HEK293 (cell line): Measurements from ENCODE around the gene TLR9.
A peak's percentile ranks its signal among the peaks of the same experiment; 100 is the strongest.

ENCODE experiments used
- CTCF ChIA-PET: fragments of 350-600 bp; formaldehyde crosslinking; extraction: SDS; loops from one replicate; lab custom pipeline; 2021; ENCODE audit warnings: antibody characterized with exemption; lab: Yijun Ruan, JAX
- POLR2A ChIA-PET: fragments of 300-600 bp; formaldehyde crosslinking; extraction: SDS; loops from one replicate; lab custom pipeline; 2020; ENCODE audit warnings: antibody characterized with exemption, inconsistent platforms; lab: Yijun Ruan, JAX
- H3K27ac ChIP-seq: fragments of 200-500 bp; sonication (Bioruptor generic); 2 replicates; pipeline ENCODE4 v1.5.1; 2014; ENCODE audit warnings: low read depth, low read length, control low read depth, inconsistent platforms; ENCODE audit errors: extremely low read depth
- H3K36me3 ChIP-seq, 2 experiments: fragments of 200-500 bp in 1 of 2; sonication (Bioruptor generic) in 1 of 2; 1 replicate in 1 of 2; 2 replicates in 1 of 2; pipeline ENCODE4 v1.5.1; 2014 to 2017; ENCODE audit warnings: inconsistent platforms in 2 of 2, low read length in 2 of 2; ENCODE audit not compliant: control insufficient read depth in 2 of 2, insufficient read depth in 1 of 2
- H3K4me1 ChIP-seq: fragments of 200-500 bp; sonication (Bioruptor generic); 2 replicates; pipeline ENCODE4 v1.5.1; 2014; ENCODE audit warnings: mild to moderate bottlenecking, low read length, inconsistent platforms; ENCODE audit not compliant: control insufficient read depth, insufficient read depth
- H3K4me3 ChIP-seq: 2 replicates; pipeline ENCODE4 v1.5.1; 2011; ENCODE audit warnings: low read depth, mild to moderate bottlenecking, control low read depth, low read length, moderate library complexity
- H3K9me3 ChIP-seq: fragments of 200-500 bp; sonication (Bioruptor generic); 2 replicates; pipeline ENCODE4 v1.5.1; 2014; ENCODE audit warnings: low read depth, low read length, inconsistent platforms; ENCODE audit not compliant: control insufficient read depth, insufficient read depth
- BCL11B ChIP-seq: fragments of 450-650 bp; formaldehyde crosslinking; IDR thresholded peaks from 2 replicates; pipeline ENCODE4 v1.5.1; 2016; ENCODE audit warnings: low read depth, missing biosample characterization, missing genetic modification characterization
- HIC1 ChIP-seq: fragments of 450-650 bp; formaldehyde crosslinking; IDR thresholded peaks from 2 replicates; pipeline ENCODE4 v1.5.1; 2016; ENCODE audit warnings: missing biosample characterization, missing genetic modification characterization
- KLF16 ChIP-seq: fragments of 450-650 bp; formaldehyde crosslinking; IDR thresholded peaks from 2 replicates; pipeline ENCODE4 v1.5.1; 2017; ENCODE audit warnings: missing biosample characterization, missing genetic modification characterization
- KLF7 ChIP-seq: fragments of 450-650 bp; formaldehyde crosslinking; IDR thresholded peaks from 2 replicates; pipeline ENCODE4 v1.5.1; 2016; ENCODE audit warnings: missing biosample characterization, missing genetic modification characterization, borderline replicate concordance
- OVOL3 ChIP-seq: fragments of 450-650 bp; formaldehyde crosslinking; IDR thresholded peaks from 2 replicates; pipeline ENCODE4 v1.5.1; 2016; ENCODE audit warnings: missing biosample characterization, missing genetic modification characterization
- PRDM10 ChIP-seq: fragments of 450-650 bp; formaldehyde crosslinking; IDR thresholded peaks from 2 replicates; pipeline ENCODE4 v1.5.1; 2016; ENCODE audit warnings: missing biosample characterization, missing genetic modification characterization
- REPIN1 ChIP-seq: fragments of 450-650 bp; formaldehyde crosslinking; IDR thresholded peaks from 2 replicates; pipeline ENCODE4 v1.5.1; 2017; ENCODE audit warnings: missing biosample characterization, missing genetic modification characterization, low read depth
- SETDB1 ChIP-seq: IDR thresholded peaks from one replicate; pipeline ENCODE4 v1.6.1; 2017; ENCODE audit warnings: mild to moderate bottlenecking, low read length, moderate library complexity, mixed read lengths; ENCODE audit not compliant: insufficient read length
- ZFP41 ChIP-seq: fragments of 450-650 bp; formaldehyde crosslinking; IDR thresholded peaks from 2 replicates; pipeline ENCODE4 v1.5.1; 2016; ENCODE audit warnings: missing biosample characterization, missing genetic modification characterization, borderline replicate concordance
- ZNF16 ChIP-seq: fragments of 450-650 bp; formaldehyde crosslinking; IDR thresholded peaks from 2 replicates; pipeline ENCODE4 v1.5.1; 2016; ENCODE audit warnings: low read depth, missing biosample characterization, missing genetic modification characterization
- ZNF184 ChIP-seq: fragments of 450-650 bp; IDR thresholded peaks from 2 replicates; pipeline ENCODE4 v1.5.1; 2018; ENCODE audit warnings: missing biosample characterization, mild to moderate bottlenecking, missing genetic modification characterization
- ZNF266 ChIP-seq: fragments of 450-650 bp; formaldehyde crosslinking; IDR thresholded peaks from 2 replicates; pipeline ENCODE4 v1.5.1; 2016; ENCODE audit warnings: missing biosample characterization, missing genetic modification characterization, low read depth
- ZNF302 ChIP-seq: fragments of 450-650 bp; formaldehyde crosslinking; IDR thresholded peaks from 2 replicates; pipeline ENCODE4 v1.5.1; 2016; ENCODE audit warnings: missing biosample characterization, missing genetic modification characterization, low read depth
- ZNF335 ChIP-seq: fragments of 450-650 bp; formaldehyde crosslinking; conservative IDR thresholded peaks from 2 replicates; pipeline ENCODE4 v1.5.1; 2016; ENCODE audit warnings: missing biosample characterization, missing genetic modification characterization
- ZNF394 ChIP-seq: fragments of 450-650 bp; formaldehyde crosslinking; IDR thresholded peaks from 2 replicates; pipeline ENCODE4 v1.5.1; 2016; ENCODE audit warnings: missing biosample characterization, missing genetic modification characterization, mild to moderate bottlenecking, moderate library complexity, borderline replicate concordance
- ZNF747 ChIP-seq: fragments of 450-650 bp; formaldehyde crosslinking; IDR thresholded peaks from 2 replicates; pipeline ENCODE4 v1.5.1; 2016; ENCODE audit warnings: missing biosample characterization, missing genetic modification characterization
- ZNF830 ChIP-seq: fragments of 450-650 bp; IDR thresholded peaks from 2 replicates; pipeline ENCODE4 v1.5.0; 2018; ENCODE audit warnings: missing biosample characterization, missing genetic modification characterization, low read depth, mild to moderate bottlenecking, moderate library complexity
- ZNF843 ChIP-seq: fragments of 450-650 bp; formaldehyde crosslinking; IDR thresholded peaks from 2 replicates; pipeline ENCODE4 v1.5.1; 2016; ENCODE audit warnings: missing biosample characterization, missing genetic modification characterization
- TF ChIP-seq, protein P1 (sequence below): fragments of 450-650 bp; formaldehyde crosslinking; IDR thresholded peaks from 2 replicates; pipeline ENCODE4 v1.5.0; 2017; ENCODE audit warnings: missing biosample characterization, missing genetic modification characterization, borderline replicate concordance

The TLR9 gene

DNA sequence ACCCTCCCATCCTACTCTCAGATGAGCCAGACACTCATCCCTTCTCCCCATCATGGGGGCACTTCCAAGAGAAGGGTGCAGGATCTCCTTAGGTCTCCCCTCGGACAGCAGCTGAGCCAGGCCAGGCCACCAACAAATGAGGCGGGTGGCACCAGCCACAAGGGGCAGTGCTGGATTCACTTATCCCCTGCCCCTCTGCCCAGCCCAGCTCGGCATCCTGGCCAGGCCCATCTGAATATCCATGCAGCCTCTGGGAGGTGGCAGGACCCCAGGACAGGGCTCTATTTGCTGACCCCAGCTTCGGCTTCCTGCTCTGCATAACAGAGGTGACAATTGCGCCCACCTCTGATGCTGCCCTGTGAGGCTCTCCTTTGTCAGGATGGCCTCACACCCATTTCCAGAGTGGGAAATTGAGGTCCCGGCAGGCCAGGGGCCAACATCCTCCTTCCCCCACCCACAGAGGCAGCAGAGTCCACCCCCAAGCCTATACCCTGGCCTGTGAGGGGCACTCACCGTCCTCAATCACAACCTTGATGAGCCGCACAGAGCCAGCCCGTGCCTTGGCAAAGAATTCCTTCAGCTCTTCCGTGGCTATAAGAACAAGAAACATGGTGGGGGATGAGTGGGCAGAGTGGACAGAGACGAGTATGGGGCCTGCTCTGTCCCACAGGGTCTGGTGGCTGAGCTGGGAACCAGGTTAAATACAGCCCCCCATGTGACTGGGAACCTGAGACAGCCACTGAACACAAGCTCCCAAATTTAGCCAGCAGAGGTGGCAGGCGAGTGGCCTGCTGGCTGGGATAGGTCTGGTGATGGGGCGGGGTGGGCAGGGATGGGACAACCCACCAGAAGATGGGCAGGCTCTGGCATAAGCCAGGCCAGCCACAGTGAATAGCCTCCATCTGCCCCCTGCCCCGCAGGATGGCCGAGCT lies 9.3 kb upstream of the TLR9 start:
- Histone ChIP-seq H3K4me3 (no peak overlapping the region), H3K36me3 (peaks cover 0 to 32% of the 10 kb centered on the region in 2 experiments; a peak in 1 of 3 replicates), H3K27ac (no peak overlapping the region), H3K9me3 (no peaks in the 10 kb centered on the region), H3K4me1 (no peaks in the 10 kb centered on the region)
- CTCF ChIA-PET: interaction anchor here (0.6 to 3.0 kb wide), 5 partner anchors 14 to 1891 kb away, joined by 3 to 23 read pairs (median 3); no protein-coding TSS in a partner anchor
- POLR2A ChIA-PET: no interaction called here
- TF ChIP-seq KLF7 (tag by site-specific recombination): no peak
- TF ChIP-seq OVOL3 (tag by site-specific recombination): no peak
- no peak for TF ChIP-seq HIC1 (tag by site-specific recombination)
- no peak for TF ChIP-seq KLF16 (tag by site-specific recombination)
- TF ChIP-seq, protein P1, sequence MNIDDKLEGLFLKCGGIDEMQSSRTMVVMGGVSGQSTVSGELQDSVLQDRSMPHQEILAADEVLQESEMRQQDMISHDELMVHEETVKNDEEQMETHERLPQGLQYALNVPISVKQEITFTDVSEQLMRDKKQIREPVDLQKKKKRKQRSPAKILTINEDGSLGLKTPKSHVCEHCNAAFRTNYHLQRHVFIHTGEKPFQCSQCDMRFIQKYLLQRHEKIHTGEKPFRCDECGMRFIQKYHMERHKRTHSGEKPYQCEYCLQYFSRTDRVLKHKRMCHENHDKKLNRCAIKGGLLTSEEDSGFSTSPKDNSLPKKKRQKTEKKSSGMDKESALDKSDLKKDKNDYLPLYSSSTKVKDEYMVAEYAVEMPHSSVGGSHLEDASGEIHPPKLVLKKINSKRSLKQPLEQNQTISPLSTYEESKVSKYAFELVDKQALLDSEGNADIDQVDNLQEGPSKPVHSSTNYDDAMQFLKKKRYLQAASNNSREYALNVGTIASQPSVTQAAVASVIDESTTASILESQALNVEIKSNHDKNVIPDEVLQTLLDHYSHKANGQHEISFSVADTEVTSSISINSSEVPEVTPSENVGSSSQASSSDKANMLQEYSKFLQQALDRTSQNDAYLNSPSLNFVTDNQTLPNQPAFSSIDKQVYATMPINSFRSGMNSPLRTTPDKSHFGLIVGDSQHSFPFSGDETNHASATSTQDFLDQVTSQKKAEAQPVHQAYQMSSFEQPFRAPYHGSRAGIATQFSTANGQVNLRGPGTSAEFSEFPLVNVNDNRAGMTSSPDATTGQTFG (tag by site-specific recombination): no peak

DNA sequence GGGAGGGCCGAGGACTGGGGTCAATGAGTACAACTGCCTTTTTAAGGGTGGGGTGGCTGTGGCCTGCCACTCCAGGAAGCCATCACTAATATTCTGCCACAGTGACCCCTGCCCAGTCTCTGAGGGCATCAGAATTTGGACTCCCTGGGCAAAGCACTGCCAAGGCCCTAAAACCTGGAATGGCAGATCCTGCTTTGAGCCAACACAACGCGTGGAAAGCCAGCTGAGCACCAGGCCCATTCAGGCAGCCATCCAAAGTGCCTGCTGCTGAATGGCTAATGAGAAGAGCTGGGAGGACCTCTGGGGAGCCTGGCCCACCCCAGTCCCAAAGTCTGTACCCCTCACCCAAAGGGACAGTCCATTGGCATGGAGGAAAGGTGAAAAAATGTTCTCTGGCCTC lies 8.5 kb upstream of the TLR9 start:
- TF ChIP-seq PRDM10 (tag by site-specific recombination) (no peak), ZNF335 (tag by site-specific recombination) (peak; percentile 28; the same call in 1 of the 2 replicates), ZNF302 (no peak)
- Histone ChIP-seq H3K4me3 (no peak overlapping the region), H3K9me3 (no peaks in the 10 kb centered on the region), H3K27ac (no peak overlapping the region), H3K36me3 (peaks cover 0 to 40% of the 10 kb centered on the region in 2 experiments; a peak in 1 of 3 replicates), H3K4me1 (no peaks in the 10 kb centered on the region)
- ChIA-PET CTCF (interaction anchor here (0.6 to 3.0 kb wide), 3 partner anchors 14 to 140 kb away, joined by 3 to 23 read pairs (median 11); no protein-coding TSS in a partner anchor), POLR2A (interaction anchor here (0.7 kb wide), 1 partner anchor 55 kb away, joined by 5 read pairs; no protein-coding TSS in a partner anchor)

GRCh38 chr3:52233108-52233591 lies 7.7 kb upstream of the TLR9 start:
- Histone ChIP-seq H3K36me3 (peaks cover 0 to 44% of the 10 kb centered on the region in 2 experiments; a peak in 1 of 3 replicates), H3K4me3 (no peak overlapping the region), H3K27ac (no peak overlapping the region), H3K4me1 (no peaks in the 10 kb centered on the region), H3K9me3 (no peaks in the 10 kb centered on the region)
- CTCF ChIA-PET: interaction anchor here (0.7 to 3.4 kb wide), 5 partner anchors 13 to 1569 kb away, joined by 3 to 44 read pairs (median 19); no protein-coding TSS in a partner anchor
- POLR2A ChIA-PET: interaction anchor here (0.7 kb wide), 1 partner anchor 55 kb away, joined by 5 read pairs; no protein-coding TSS in a partner anchor
- TF ChIP-seq ZNF184: no peak
- no peak for TF ChIP-seq ZNF747 (tag by site-specific recombination)
- no peak for TF ChIP-seq REPIN1 (tag by site-specific recombination)
- TF ChIP-seq ZNF843: no peak
- no peak for TF ChIP-seq ZFP41 (tag by site-specific recombination)
- no peak for TF ChIP-seq ZNF16 (tag by site-specific recombination)
- no peak for TF ChIP-seq ZNF394 (tag by site-specific recombination)
- TF ChIP-seq ZNF266 (tag by site-specific recombination): no peak
- no peak for TF ChIP-seq SETDB1
- TF ChIP-seq ZNF830: no peak
- TF ChIP-seq BCL11B: no peak
